H1 (cell line): ENCODE results near the gene PFKP. TPM values are rescaled to one million over a fixed set of nuclear protein-coding genes. Genes with fewer than 3 reads are reported as not detected.

Experiments used
- CTCF ChIA-PET: fragments of 300-600 bp; sonication (Branson Sonifier 250); formaldehyde crosslinking; loops from one replicate; lab custom pipeline; 2021; ENCODE audit not compliant: partially characterized antibody; lab: Charles Lee
- POLR2A ChIA-PET: fragments of 300-600 bp; sonication (Branson Sonifier 250); formaldehyde crosslinking; loops from one replicate; lab custom pipeline; 2021; ENCODE audit warnings: inconsistent platforms; ENCODE audit not compliant: partially characterized antibody; lab: Charles Lee
- DNase-seq, 2 experiments: peaks; one replicate each; pipeline versions ENCODE4 v3.0.0 to v3.0.0-alpha.2; 2010 to 2022; ENCODE audit warnings: low spot score in 2 of 2, low read depth in 1 of 2, mixed read lengths in 1 of 2
- FAIRE-seq: peaks from 2 replicates; lab custom pipeline; 2011; peaks lifted over from hg19 to GRCh38; lab: Jason Lieb, UNC
- H2AFZ ChIP-seq: 2 replicates; pipeline ENCODE4 v1.8.1; 2012; ENCODE audit warnings: low read length, inconsistent platforms
- H2AK5ac ChIP-seq: 2 replicates; pipeline ENCODE4 v1.6.1; 2013; ENCODE audit warnings: low read depth, low read length
- H2BK120ac ChIP-seq: replicated peaks from 2 replicates; pipeline ENCODE3; 2013; ENCODE audit warnings: low read depth, low read length, inconsistent platforms
- H2BK12ac ChIP-seq: 2 replicates; pipeline ENCODE4 v1.6.1; 2013; ENCODE audit warnings: low read depth, low read length
- H2BK15ac ChIP-seq: 2 replicates; pipeline ENCODE4 v1.6.1; 2013; ENCODE audit warnings: low read length
- H2BK20ac ChIP-seq: 2 replicates; pipeline ENCODE4 v1.6.1; 2013; ENCODE audit warnings: low read length
- H2BK5ac ChIP-seq: 2 replicates; pipeline ENCODE4 v1.6.1; 2013; ENCODE audit warnings: low read depth, low read length
- H3K14ac ChIP-seq: 2 replicates; pipeline ENCODE4 v1.6.1; 2013; ENCODE audit warnings: inconsistent platforms; ENCODE audit not compliant: insufficient read length
- H3K18ac ChIP-seq: 2 replicates; pipeline ENCODE4 v1.6.1; 2013; ENCODE audit warnings: low read length; ENCODE audit errors: extremely low read depth
- H3K23ac ChIP-seq: 2 replicates; pipeline ENCODE4 v1.6.1; 2013; ENCODE audit warnings: inconsistent platforms; ENCODE audit not compliant: insufficient read length
- H3K23me2 ChIP-seq: 2 replicates; pipeline ENCODE4 v1.6.1; 2013; ENCODE audit warnings: low read depth, low read length
- H3K27ac ChIP-seq: 2 replicates; pipeline ENCODE4 v1.6.1; 2011; ENCODE audit warnings: low read depth, low read length, inconsistent platforms
- H3K27me3 ChIP-seq, 4 experiments: replicated peaks in 1 of 4; 1 replicate in 1 of 4; 2 replicates in 3 of 4; pipeline versions ENCODE4 v1.6.1 to v1.8.1; 2011 to 2013; ENCODE audit warnings: low read length in 3 of 4, mild to moderate bottlenecking in 3 of 4, inconsistent platforms in 2 of 4, mixed read lengths in 2 of 4, moderate library complexity in 1 of 4; ENCODE audit not compliant: control insufficient read depth in 3 of 4, insufficient read depth in 3 of 4; ENCODE audit errors: extremely low read depth in 1 of 4
- H3K36me3 ChIP-seq, 4 experiments: 2 replicates each; pipeline versions ENCODE4 v1.6.1 to v1.8.1; 2011 to 2013; ENCODE audit warnings: mild to moderate bottlenecking in 4 of 4, low read length in 3 of 4, moderate library complexity in 2 of 4, control low read depth in 1 of 4, inconsistent platforms in 1 of 4; ENCODE audit not compliant: insufficient read depth in 4 of 4, control insufficient read depth in 2 of 4
- H3K4ac ChIP-seq: replicated peaks from 2 replicates; pipeline ENCODE3; 2013; ENCODE audit warnings: low read length, low read depth, mixed read lengths, inconsistent platforms; ENCODE audit not compliant: insufficient read length
- H3K4me1 ChIP-seq, 4 experiments: replicated peaks in 1 of 4; 1 replicate in 1 of 4; 2 replicates in 3 of 4; pipeline versions ENCODE4 v1.6.1 to v1.8.1; 2011 to 2013; ENCODE audit warnings: low read length in 3 of 4, inconsistent platforms in 2 of 4, mixed read lengths in 1 of 4; ENCODE audit not compliant: insufficient read depth in 4 of 4, control insufficient read depth in 3 of 4
- H3K4me2 ChIP-seq, 2 experiments: 2 replicates each; pipeline versions ENCODE4 v1.6.1 to v1.8.1; 2011 to 2013; ENCODE audit warnings: low read depth in 2 of 2, low read length in 2 of 2, control low read depth in 1 of 2, inconsistent platforms in 1 of 2, mild to moderate bottlenecking in 1 of 2; ENCODE audit not compliant: insufficient read depth in 1 of 2
- H3K4me3 ChIP-seq, 4 experiments: fragments of 200-600, 300-600 bp in 1 of 4; sonication (generic), shearing (Covaris generic), sonication (Bioruptor Twin) in 1 of 4; 2 replicates each; pipeline versions ENCODE4 v1.5.1 to v1.8.1; 2011 to 2016; ENCODE audit warnings: low read length in 4 of 4, low read depth in 3 of 4, control low read depth in 2 of 4, inconsistent platforms in 2 of 4, mild to moderate bottlenecking in 2 of 4, mixed read lengths in 1 of 4, moderate library complexity in 1 of 4; ENCODE audit not compliant: insufficient read depth in 2 of 4; ENCODE audit errors: extremely low read depth in 1 of 4
- H3K56ac ChIP-seq: replicated peaks from 2 replicates; pipeline ENCODE3; 2013; ENCODE audit warnings: low read depth, mild to moderate bottlenecking, mixed read lengths, low read length, inconsistent platforms; ENCODE audit not compliant: insufficient read length
- H3K79me1 ChIP-seq: 2 replicates; pipeline ENCODE4 v1.6.1; 2013; ENCODE audit warnings: low read depth, low read length, control low read depth
- H3K79me2 ChIP-seq, 2 experiments: 2 replicates each; pipeline versions ENCODE4 v1.6.1 to v1.8.1; 2012 to 2013; ENCODE audit warnings: low read length in 2 of 2, mild to moderate bottlenecking in 2 of 2, inconsistent platforms in 1 of 2; ENCODE audit not compliant: insufficient read depth in 2 of 2, control insufficient read depth in 1 of 2
- H3K9ac ChIP-seq, 4 experiments: replicated peaks in 1 of 4; 1 replicate in 1 of 4; 2 replicates in 3 of 4; pipeline versions ENCODE4 v1.6.1 to v1.8.1; 2011 to 2013; ENCODE audit warnings: low read depth in 3 of 4, low read length in 3 of 4, control low read depth in 2 of 4, mild to moderate bottlenecking in 2 of 4, moderate library complexity in 2 of 4, inconsistent platforms in 1 of 4; ENCODE audit errors: extremely low read depth in 1 of 4
- H3K9me3 ChIP-seq, 2 experiments: 2 replicates each; pipeline versions ENCODE4 v1.6.1 to v1.8.1; 2012 to 2013; ENCODE audit warnings: mild to moderate bottlenecking in 2 of 2, moderate library complexity in 2 of 2, control low read depth in 1 of 2, inconsistent platforms in 1 of 2, low read depth in 1 of 2, low read length in 1 of 2, mixed read lengths in 1 of 2; ENCODE audit not compliant: insufficient read depth in 2 of 2
- H4K20me1 ChIP-seq, 2 experiments: replicated peaks in 1 of 2; 2 replicates each; pipeline versions ENCODE3 to v1.8.1; 2011 to 2013; ENCODE audit warnings: inconsistent platforms in 2 of 2, low read length in 2 of 2, mild to moderate bottlenecking in 1 of 2; ENCODE audit not compliant: insufficient read depth in 2 of 2, control insufficient read depth in 1 of 2
- H4K5ac ChIP-seq: 2 replicates; pipeline ENCODE4 v1.6.1; 2013; ENCODE audit warnings: low read length, low read depth, mixed read lengths, inconsistent platforms; ENCODE audit not compliant: insufficient read length
- H4K8ac ChIP-seq: 2 replicates; pipeline ENCODE4 v1.8.0; 2013; ENCODE audit warnings: mild to moderate bottlenecking, moderate library complexity, low read length, inconsistent platforms; ENCODE audit not compliant: insufficient read depth; ENCODE audit errors: extremely low read depth
- H4K91ac ChIP-seq: replicated peaks from 2 replicates; pipeline ENCODE3; 2013; ENCODE audit warnings: low read length, mixed read lengths, inconsistent platforms; ENCODE audit not compliant: insufficient read length
- BACH1 ChIP-seq: IDR thresholded peaks from 2 replicates; pipeline ENCODE4 v1.6.1; 2012; ENCODE audit warnings: low read length, improper control_type of control experiment
- BCL11A ChIP-seq, 2 experiments: IDR thresholded peaks; one replicate each; pipeline ENCODE4 v1.6.1; 2011; ENCODE audit warnings: low read depth in 2 of 2, low read length in 2 of 2, mild to moderate bottlenecking in 2 of 2
- CEBPB ChIP-seq: IDR thresholded peaks from 2 replicates; pipeline ENCODE4 v1.6.1; 2012; ENCODE audit warnings: low read depth, low read length
- CHD2 ChIP-seq: IDR thresholded peaks from 2 replicates; pipeline ENCODE4 v1.6.1; 2012; ENCODE audit warnings: low read length, improper control_type of control experiment
- FOSL1 ChIP-seq: IDR thresholded peaks from 2 replicates; pipeline ENCODE4 v1.6.1; 2011; ENCODE audit warnings: mild to moderate bottlenecking, low read depth, low read length, moderate library complexity; ENCODE audit not compliant: insufficient read depth
- GABPA ChIP-seq: IDR thresholded peaks from 2 replicates; pipeline ENCODE4 v1.6.1; 2011; ENCODE audit warnings: mild to moderate bottlenecking, low read length, moderate library complexity, borderline replicate concordance; ENCODE audit not compliant: insufficient read depth
- HDAC2 ChIP-seq, 2 experiments: fragments of 300-600 bp in 1 of 2; sonication (generic) in 1 of 2; IDR thresholded peaks; 2 replicates each; pipeline ENCODE4 v1.6.1; 2011 to 2012; ENCODE audit warnings: low read depth in 2 of 2, low read length in 2 of 2, mild to moderate bottlenecking in 2 of 2, moderate library complexity in 2 of 2, borderline replicate concordance in 1 of 2, inconsistent platforms in 1 of 2
- HDAC6 ChIP-seq: IDR thresholded peaks from one replicate; pipeline ENCODE4 v1.7.1; 2012; ENCODE audit warnings: low read depth, mild to moderate bottlenecking, inconsistent platforms, low read length, moderate library complexity
- KDM4A ChIP-seq: IDR thresholded peaks from one replicate; pipeline ENCODE4 v1.7.1; 2012; ENCODE audit warnings: low read depth, mild to moderate bottlenecking, moderate library complexity, low read length, inconsistent platforms; ENCODE audit not compliant: severe bottlenecking
- POLR2A ChIP-seq, 2 experiments: IDR thresholded peaks; 1 replicate in 1 of 2; 2 replicates in 1 of 2; pipeline ENCODE4 v1.6.1; 2011; ENCODE audit warnings: low read depth in 2 of 2, low read length in 2 of 2, mild to moderate bottlenecking in 2 of 2; ENCODE audit errors: control extremely low read depth in 1 of 2
- RXRA ChIP-seq: IDR thresholded peaks from 2 replicates; pipeline ENCODE4 v1.6.1; 2011; ENCODE audit warnings: low read depth, mild to moderate bottlenecking, low read length, moderate library complexity; ENCODE audit not compliant: insufficient read depth
- SIRT6 ChIP-seq: IDR thresholded peaks from one replicate; pipeline ENCODE4 v1.7.1; 2012; ENCODE audit warnings: low read length, inconsistent platforms
- TCF12 ChIP-seq: IDR thresholded peaks from 2 replicates; pipeline ENCODE4 v1.6.1; 2011; ENCODE audit warnings: low read depth, mild to moderate bottlenecking, low read length
- ZNF274 ChIP-seq: IDR thresholded peaks from 2 replicates; pipeline ENCODE4 v1.7.0; 2012; ENCODE audit warnings: low read length, borderline replicate concordance; ENCODE audit errors: extremely low read depth
- WGBS, 2 experiments: shearing (Covaris generic) in 1 of 2; methylation state at CpG; one replicate each; pipeline versions ENCODE4 v1.1.6 to v1.1.7; 2013 to 2015; ENCODE audit warnings: low lambda C conversion rate in 2 of 2, mixed read lengths in 2 of 2, inconsistent platforms in 1 of 2, low coverage in 1 of 2, missing lambda C conversion rate in 1 of 2; ENCODE audit not compliant: insufficient replicate concordance in 2 of 2, insufficient coverage in 1 of 2, insufficient read length in 1 of 2; ENCODE audit errors: extremely low coverage in 1 of 2, missing lambda C conversion rate in 1 of 2; 5-methylcytosine and 5-hydroxymethylcytosine counted together
- polyA plus RNA-seq, 7 experiments: library from polyadenylated mRNA; depleted of rRNA in 3 of 7; stranded (reverse) in 5 of 7; unstranded in 2 of 7; fragments of >200 nt in 5 of 7; fragments of 200-250 nt in 2 of 7; gene quantifications; 1 replicate in 5 of 7; 2 replicates in 1 of 7; 4 replicates in 1 of 7; pipeline versions ENCODE4 v1.2.1 to v1.2.3, GENCODE V29; 2011 to 2013; ENCODE audit warnings: missing spikeins in 2 of 7, mixed read lengths in 2 of 7
- total RNA-seq: library from RNA; stranded (reverse); fragmentation: NEBNext Ultra II Directional; extraction: Animal tissue kit (Norgen Biotek cat#: 25700); gene quantifications from 2 replicates; pipeline ENCODE4 v1.2.1, GENCODE V29; 2021
- TF ChIP-seq, protein P1 (sequence below): IDR thresholded peaks from 2 replicates; pipeline ENCODE4 v1.6.1; 2012; ENCODE audit warnings: inconsistent platforms

Gene PFKP
- total and polyA plus RNA-seq, 2 of the 8 experiments (the other 6 are each of a cell fraction or from before 2014, with no cell fraction given) = 51.2 to 128 TPM

DNA sequence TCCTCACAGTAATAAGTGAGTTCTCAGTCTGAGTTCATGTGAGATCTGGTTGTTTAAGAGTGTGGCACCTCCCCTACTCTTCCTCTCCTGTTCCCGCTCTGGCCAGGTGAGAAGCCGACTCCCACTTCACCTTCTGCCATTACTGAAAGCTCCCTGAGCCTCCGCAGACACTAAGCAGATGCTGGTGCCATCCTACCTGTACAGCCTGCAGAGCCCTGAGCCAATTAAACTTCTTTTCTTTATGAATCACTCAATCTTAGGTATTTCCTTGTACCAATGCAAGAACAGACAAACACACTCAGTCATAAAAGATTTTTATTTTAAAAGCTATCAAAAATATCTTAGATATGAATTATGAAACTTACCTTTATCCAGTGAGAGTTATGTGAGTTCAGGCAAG lies 39.5 kb upstream of the PFKP start:
- Histone ChIP-seq H3K4me2 (no peak overlapping the region), H2BK15ac (no peak overlapping the region), H3K18ac (no peak overlapping the region), H3K79me2 (no peaks in the 10 kb centered on the region), H3K79me1 (no peaks in the 10 kb centered on the region), H3K4ac (no peak overlapping the region), H2AFZ (no peak overlapping the region), H2BK5ac (no peak overlapping the region), H3K23ac (no peak overlapping the region), H3K4me3 (no peak overlapping the region), H3K9ac (no peak overlapping the region), H2BK12ac (no peak overlapping the region), H3K36me3 (no peaks in the 10 kb centered on the region), H2AK5ac (no peak overlapping the region), H4K8ac (no peak overlapping the region), H3K14ac (no peak overlapping the region), H3K9me3 (peaks cover 0 to 2% of the 10 kb centered on the region in 2 experiments; a peak in 1 of 4 replicates), H3K56ac (no peak overlapping the region), H4K91ac (no peak overlapping the region), H2BK120ac (no peak overlapping the region), H3K23me2 (no peaks in the 10 kb centered on the region), H4K20me1 (no peaks in the 10 kb centered on the region), H2BK20ac (no peak overlapping the region)
- DNase-seq = no peak
- ChIA-PET POLR2A (no interaction called here), CTCF (interaction anchor here (1.0 to 2.2 kb wide), 2 partner anchors 16 to 103 kb away, joined by 3 to 10 read pairs; no protein-coding TSS in a partner anchor)
- 57% methylated on average over 3 of the region's 3 CpGs; no CpG with 5 or more reads in 1 of the 2 experiments for WGBS, 2 experiments
- TF ChIP-seq KDM4A (no peak), CHD2 (no peak), BACH1 (no peak), GABPA (no peak), TCF12 (no peak), RXRA (no peak), SIRT6 (no peak), HDAC2 (IDR thresholded peaks at IDR 0.05; ENCODE audit: borderline replicate concordance in 1 of 2, low read depth in 2 of 2, low read length in 2 of 2) (no peak), BCL11A (IDR thresholded peaks at IDR 0.05; ENCODE audit: low read depth in 2 of 2, low read length in 2 of 2) (no peak), ZNF274 (no peak), CEBPB (no peak), POLR2A (IDR thresholded peaks at IDR 0.05; ENCODE audit: control extremely low read depth in 1 of 2, low read depth in 2 of 2, low read length in 2 of 2) (no peak), HDAC6 (no peak), FOSL1 (no peak)
- TF ChIP-seq, protein P1, sequence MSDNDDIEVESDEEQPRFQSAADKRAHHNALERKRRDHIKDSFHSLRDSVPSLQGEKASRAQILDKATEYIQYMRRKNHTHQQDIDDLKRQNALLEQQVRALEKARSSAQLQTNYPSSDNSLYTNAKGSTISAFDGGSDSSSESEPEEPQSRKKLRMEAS = no peak
- TF ChIP-seq, all 59 proteins: peak for 0
- Histone ChIP-seq H4K5ac (no peak overlapping the region), H3K27me3 (no peaks in the 10 kb centered on the region), H3K4me1 (no peaks in the 10 kb centered on the region), H3K27ac (no peak overlapping the region)
- no peak for FAIRE-seq
